ENCODE measurements around the gene CACNA2D3.

Gene CACNA2D3

DNA sequence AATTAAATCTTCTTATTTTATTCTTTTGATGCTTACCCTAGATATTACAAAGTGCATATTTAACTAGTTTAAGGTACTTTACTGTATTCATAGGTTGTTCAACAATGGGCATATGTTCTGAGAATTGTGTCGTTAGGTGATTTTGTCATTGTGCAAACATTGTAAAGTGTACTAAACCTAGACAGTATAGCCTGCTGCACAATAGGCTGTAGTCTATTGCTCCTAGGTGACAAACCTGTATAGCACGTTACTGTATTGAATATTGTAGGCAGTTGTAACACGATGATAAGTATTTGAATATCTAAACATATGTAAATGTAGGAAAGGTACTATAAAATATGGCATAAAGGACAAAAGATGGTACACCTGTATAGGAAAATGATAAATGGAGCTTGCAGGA is 100.7 kb downstream of the CACNA2D3 start:
- DNase-seq: no peak

DNA sequence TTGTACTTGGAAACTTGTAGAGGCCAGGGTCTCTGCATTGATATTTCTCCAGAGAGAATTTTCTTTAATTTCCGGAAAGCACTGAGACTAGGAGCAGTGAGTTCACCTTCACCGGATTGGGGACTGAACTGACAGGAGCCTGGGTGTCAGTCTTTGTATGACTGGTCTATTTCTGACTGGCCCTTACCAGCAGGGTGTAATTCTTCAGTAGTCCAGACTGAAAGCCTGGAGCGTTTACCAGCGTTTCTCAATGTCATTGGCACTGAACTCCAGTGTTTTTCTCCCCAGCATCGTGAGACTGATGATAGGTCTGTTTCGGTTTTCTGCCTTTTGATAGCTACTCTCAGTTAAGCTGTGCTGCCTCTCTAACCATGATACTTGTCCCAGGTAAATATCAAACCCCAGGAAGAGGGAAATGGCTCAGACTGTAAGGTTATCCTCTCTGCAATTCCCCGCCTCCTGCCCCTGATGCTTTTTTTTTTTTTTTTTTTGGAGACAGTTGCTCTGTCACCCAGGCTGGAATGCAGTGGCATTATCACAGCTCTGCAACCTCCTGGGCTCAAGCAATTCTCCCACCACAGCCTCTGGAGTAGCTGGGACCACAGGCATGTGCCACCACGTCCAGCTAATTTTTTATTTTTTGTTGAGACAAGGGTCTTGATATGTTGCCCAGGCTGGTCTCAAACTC is 103.6 kb downstream of the CACNA2D3 start:
- no peak for DNase-seq

DNA sequence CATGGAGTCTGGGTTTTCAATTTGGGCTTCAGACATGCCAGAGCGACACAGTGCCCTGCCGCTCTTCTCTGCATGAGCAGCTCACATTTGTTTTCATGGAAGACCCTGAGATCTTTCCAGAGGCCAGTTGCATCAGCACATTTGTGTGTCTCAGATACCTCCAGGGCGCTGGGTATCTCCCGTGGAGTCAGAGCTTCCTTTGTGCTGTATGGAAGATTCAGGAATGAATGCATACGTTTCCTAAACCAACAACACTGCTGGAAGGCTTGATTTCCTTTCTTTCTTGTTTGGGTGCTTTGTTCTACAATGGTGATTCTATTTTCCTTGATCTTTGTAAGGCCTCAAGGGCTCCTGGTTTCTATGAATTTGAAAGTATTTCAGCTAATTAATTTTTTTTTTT is 106.5 kb downstream of the CACNA2D3 start:
- no peak for DNase-seq

DNA sequence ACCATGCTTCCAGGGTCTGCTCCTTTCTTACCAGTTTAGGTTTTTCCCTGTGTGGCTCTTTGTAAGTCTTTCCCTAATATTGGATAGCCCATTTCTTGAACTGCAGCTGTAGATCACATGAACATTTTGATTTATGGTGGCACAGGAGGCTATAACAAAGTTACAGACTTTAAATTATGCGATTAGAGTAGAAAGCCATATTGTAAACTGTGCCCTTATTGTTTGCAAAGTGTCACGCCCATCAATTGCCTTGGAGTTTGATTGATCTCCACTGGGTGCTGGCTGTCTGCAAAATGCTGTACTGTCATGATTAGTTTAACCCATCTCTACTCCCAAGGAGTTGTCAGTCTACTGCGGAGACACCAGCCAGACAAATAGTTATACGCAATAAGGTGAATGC is 110.3 kb downstream of the CACNA2D3 start:
- DNase-seq: no peak

DNA sequence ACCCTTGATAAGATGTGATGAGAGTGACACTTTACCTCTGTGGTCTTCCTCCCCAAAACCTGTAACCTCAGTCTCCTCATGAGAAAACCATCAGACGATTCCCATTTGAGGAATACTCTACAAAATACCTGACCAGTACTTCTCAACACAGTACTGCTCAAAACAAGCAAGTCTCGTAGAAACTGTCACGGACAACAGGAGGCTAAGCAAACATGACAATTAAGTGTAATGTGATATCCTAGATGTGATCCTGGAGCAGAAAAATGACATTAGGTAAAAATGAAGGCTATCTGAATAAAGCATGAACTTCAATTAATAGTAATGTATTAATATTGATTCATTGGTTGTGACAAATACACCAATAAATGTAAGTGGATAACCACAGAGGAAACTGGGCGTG is 113.6 kb downstream of the CACNA2D3 start:
- DNase-seq: no peak

DNA sequence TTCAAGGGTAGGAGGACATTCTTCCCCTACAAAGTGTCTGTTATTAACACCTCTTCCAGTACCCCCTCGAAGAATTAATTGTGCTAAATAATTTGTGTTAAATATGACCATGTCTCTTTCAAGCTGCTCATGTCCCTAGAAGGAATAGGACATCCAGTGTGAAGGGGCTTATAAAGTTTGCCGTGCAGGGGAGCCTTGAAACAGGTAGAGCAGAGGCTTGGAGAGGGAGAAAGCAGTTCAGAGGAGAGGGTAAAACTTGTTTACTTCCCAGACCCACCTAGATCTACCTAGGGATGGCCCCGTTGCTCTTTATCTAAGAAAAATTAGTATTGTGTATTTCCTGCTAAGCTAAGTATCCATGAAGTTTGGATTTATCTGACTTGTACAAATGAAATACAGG is 114.8 kb downstream of the CACNA2D3 start:
- no peak for DNase-seq

DNA sequence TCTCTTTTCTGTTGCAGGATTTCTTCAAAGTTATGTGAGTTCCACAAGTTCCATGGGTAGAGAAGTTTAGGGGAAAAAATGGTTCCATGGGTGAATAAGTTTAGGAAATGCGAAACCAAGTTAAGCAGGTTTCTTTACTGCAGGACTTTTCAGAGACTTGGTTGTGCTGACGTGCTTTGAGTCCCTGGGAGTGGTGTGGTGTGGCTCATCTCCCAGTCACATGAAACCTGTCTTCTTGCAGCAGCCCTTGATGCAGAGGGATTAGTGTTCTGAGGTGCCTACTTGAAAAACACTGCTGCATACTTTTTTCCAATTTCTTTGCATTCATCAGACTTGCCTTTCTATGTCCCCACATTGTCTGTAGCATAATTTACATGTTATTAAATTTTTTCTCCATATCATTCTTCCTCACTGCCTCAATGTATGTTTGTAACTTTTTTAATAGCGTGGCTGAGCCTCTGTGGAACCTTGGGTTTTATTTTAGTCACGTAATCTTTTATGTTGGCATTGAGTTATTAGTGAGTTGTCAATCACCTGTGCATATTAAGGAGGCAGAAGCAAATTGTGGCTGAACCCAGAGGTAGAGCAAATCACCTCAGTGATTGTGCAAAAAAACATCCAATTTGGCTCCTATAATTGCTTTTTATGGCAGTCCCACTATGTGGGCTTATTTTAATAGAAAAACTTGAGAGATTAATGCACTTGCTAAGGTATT is 115.6 kb downstream of the CACNA2D3 start:
- DNase-seq: no peak

DNA sequence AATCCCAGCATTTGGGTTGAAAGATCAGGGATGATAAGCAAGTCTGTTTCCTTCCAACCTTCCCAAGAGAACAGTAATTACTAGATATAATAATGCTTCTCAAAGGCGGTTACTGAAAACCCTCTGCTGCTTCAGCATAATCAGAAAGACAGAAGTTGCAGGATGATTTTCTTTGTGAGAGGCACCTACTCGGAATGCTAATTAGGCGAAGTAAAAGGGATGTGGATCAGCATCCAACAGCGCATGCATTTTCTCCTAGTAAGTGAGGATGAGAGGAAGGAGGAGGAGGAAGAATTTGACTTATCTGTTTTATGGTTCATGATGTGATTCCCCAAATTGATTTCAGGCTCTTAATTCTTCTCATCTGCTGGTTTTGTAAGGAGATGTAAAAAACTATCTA is 118.0 kb downstream of the CACNA2D3 start:
- no peak for DNase-seq

DNA sequence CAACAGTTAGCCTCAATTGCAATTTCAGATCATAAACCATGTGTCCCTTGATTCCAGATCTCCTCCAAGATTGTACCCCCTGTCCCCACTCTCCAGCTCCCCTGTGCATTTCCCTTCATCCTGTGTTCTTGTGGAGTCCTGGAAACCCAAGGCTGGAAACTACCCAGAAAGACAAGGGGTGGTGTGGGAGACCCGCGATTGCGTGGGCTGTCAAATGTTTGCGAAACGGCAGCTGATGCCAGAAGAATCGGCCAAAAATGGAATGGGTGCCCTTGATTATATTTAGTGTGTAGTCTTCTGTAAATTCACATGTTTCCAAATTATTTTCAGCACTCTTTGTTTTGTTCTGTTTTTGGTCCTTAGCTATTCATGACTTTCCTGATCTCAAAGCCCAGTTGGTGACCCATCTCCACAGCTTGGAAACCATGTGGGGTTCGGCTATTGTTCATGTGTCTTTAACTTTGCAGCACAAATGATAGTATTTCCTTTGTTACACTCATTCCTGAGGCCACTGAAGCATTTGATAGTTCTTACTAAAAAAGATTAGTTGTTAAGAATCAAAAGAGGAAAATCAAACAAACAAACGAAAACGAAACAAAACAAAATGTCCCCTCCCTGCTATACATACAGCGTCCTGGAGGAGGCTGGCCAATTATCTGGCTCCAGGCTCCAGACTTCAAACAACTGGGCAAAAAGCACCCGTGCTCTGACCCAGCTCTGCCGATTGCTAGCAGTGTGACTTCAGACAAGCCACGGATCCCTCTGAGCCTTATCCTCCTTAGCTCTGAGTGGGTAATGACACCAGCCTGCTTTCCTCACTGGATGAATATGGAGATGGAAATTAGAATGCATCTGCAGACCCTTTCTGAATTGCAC is 120.9 kb downstream of the CACNA2D3 start:
- DNase-seq: no peak

DNA sequence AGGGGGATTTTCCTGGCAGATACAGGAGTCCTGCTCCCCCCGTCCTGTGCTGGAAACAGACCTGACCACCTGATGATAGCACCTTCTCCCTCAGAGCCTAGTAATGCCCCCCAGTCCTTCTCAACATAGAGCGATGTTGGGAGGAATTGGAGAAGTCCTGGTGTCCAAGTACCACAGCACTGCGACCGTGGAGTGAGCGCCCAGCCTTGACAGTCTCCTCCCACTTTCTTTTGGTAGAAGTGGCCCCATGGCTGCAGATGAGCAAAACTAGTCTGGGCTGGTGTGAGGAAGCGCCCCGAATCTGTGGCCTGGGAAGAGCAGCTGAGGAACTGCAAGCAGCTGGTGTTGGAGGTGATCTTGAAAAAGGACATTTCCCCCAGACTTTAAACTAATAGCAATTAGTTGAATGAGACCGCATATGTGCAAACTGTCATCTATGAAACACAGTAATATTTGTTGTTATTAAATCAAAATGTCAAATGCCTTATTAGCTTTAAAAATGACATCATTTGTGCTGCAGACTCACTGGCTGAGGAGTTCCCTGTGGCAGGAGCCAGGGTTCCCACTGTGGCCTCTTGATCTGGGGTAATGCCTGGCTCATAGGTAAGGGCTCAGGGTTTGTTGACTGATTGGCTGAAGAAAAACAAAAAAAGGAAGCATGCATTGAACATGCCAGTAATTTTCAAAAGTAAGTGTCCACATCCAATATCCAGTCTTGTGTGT is 121.8 kb downstream of the CACNA2D3 start:
- DNase-seq: no peak

DNA sequence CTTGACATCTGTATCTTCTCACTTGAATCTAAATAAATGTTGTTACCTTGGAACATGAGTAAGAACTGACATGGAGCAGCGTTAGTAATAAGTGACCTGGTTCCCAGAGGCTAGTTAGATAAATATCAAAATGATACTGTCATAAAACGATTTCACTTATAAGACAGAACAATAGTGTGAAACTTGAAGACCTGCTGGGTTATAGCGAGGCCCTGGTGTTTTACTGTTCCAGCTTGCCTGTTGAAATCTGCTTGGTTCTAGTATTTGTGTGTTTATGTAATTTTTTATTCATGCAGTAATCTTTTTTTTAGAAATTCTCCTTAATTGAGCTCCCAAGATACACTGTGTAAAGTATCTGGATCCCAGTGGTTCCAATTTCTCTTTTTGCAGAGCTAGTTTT is 129.4 kb downstream of the CACNA2D3 start:
- DNase-seq: no peak

DNA sequence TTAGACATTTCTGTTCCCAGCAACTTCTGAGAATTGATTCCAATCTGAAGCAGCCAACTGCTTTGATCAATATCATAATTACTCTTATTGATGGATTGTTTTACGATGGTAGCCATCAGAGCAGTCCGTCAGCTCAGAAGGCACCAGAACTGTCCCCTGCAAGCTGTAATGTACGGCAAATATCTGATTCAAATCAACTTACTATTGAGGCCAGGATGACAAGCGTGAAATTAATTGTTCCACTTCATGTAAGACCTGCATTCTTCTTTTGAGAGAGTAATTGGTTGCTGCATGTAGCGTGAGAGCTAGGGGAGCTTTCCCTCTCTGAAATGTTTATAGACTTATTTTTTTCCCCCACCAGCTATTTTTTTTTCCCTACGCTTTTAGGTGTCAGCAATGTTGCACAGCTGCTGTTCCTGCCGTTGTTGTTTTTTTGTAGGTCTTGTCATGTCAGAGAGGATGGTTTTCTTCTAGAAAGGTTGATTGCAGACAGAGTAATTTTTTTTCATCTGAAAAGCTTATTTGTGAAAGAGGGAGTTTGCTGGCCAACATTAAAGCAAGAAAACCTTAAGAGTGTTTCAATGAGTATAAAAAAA is 134.9 kb downstream of the CACNA2D3 start:
- DNase-seq: no peak

DNA sequence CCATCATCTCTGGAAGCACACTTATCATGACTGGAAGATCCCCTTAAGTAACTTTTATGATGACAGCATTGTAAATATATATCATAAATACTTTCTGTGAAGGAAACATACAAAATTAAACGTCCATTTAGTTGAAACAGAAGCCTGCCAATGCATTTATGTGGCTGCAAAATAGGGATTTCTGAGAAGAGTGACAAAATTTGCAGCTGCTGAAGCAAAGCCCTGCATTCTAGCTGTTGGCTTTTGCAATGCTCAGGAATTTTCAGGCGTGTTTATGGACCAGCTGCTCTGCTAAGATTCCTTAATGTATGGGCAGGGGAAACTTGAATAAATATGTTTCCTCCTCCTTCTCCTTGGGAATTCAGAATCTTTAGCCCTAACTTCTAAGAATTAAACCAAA is 137.3 kb downstream of the CACNA2D3 start:
- DNase-seq: no peak

DNA sequence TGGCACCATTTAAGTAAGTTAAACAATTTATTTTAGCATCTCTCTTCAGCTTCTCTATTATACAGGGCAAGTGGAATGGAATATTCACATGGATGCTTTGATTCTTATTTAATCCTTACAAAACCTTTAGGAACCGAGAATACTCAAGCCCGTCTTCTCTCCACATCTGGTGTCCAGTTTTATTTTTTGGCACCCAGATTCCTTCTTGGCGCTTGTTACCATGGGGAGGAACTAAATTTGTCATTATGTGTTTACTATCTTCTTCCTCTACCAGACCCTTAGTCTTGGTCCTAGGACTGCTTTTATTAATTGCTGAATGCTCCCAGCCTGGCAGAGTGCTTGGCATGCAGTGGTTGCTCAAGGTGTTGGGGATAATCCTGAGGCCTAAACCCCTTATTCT is 138.8 kb downstream of the CACNA2D3 start:
- no peak for DNase-seq

DNA sequence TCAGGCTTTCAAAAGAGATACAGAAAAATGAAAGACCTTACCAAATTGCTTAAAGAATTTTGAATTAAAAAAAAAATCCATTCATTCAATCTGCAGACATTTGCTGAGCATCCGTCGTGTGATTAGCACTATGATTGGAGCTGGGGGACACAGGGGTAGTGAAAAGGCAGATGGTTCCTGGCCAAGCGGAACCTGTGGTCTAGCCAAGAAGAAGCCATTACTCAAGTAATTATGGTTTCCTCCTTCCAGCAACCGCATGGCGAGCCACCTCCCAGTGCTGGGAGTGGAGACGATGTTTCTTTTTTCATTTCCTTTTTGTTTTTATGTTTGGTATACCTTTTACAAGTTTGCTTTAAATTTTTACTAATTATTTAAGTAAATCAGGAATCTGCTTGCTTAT is 140.2 kb downstream of the CACNA2D3 start:
- no peak for DNase-seq

DNA sequence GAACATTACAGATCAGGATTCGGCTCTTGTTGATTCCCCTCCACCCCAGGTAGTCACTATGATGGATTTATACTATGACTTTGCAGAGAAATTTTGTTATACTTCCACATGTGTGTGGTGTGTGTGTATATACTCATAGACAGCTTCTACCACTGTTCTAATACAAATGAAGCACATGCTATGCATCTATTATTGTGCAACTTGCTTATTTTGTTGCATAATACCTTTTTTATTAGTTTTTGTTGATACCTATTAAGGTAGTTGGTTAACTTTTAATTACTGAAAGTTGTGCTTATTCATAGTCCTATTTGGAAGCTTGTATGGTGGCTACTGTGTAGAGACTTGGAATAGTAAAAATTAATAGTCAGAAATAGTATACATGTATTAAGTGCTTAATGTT is 140.6 kb downstream of the CACNA2D3 start:
- DNase-seq: no peak

DNA sequence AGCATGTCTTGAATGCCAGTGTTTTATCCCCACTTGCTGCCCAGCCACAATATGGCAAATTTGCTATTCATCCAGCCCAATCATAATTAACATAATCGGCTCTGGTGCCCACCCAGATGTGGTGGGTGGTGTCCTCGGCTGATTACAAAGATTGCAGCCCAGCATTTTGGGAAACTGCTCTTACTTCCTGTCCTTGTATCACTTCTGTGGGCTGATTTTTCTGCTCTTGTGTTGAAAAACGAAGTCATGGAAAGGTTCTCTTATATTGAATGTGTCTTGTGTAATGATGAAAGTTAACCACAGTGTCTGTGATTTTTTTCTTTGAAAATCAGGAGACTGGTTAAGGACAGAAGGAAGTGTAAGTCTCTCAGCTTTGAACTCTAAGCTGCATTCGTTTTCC is 141.7 kb downstream of the CACNA2D3 start:
- DNase-seq: no peak

DNA sequence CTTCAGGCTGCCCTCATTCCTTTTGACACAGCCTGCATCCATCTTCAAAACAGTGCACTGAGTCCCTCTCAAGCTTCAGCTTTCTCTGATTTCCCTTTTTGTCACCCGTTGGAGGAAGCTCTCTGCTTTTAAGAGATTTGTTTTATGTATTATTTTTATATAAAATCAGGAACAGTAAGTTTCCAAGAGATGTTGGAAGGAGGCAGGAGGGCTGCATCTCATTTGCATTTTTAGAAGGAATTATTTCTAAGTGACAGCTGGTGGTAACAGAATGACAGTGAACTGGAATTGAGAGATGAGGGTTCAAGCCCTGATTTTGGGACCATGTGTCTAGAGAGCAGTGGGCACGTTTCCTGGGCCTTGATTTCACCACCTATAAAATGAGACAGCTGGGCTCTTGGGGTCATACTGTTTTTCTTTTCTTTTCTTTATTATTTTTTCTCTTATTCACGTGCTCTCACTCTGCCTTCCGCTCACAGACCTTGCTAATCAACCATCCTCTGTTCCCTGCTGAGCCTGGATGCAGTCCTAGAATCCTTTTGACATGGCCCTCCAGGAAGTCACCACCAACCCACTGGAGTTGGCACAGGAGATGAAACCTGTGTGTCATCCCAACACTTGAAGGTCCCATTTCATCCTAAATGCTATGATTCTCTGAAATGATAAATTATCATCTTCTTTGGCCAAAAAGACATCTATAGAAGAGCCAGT is 148.6 kb downstream of the CACNA2D3 start:
- DNase-seq: no peak

DNA sequence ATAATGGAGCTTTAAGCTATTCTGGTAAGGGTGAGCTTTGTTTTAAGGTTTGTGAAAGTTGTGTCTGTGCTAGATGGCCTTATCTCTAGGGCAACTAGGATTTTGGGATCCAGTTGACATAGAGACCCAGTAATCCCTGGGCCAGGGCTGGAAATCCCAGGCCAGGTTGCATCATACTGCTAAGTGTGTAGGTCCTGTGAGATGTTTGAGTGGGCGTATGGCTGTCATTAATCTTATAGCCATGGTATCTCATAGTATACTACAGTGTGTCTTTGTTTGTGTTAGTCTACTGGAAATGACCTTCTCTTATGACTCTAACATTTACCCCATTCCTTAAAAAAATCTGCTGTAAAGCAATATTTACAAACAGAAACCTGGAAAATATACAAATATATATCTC is 151.4 kb downstream of the CACNA2D3 start:
- DNase-seq: no peak

DNA sequence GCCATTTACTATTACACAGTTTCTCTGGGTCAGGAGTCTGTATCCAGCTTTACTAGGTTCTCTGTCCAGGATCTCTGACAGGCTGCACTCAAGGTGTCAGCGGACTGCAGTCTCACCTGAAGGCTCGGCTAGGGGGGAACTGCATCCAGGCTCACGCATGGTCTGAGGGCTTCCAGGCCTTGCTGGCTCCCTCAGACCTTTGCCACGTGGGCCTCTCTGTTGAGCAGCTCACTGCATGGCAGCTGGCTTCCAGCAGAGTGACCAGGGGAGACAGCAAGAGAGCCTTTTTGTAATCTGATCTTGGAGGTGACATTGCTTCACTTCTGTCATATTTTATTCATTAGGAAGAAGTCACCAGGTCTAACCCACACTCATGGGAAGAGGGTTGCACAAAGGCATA is 152.3 kb downstream of the CACNA2D3 start:
- no peak for DNase-seq

DNA sequence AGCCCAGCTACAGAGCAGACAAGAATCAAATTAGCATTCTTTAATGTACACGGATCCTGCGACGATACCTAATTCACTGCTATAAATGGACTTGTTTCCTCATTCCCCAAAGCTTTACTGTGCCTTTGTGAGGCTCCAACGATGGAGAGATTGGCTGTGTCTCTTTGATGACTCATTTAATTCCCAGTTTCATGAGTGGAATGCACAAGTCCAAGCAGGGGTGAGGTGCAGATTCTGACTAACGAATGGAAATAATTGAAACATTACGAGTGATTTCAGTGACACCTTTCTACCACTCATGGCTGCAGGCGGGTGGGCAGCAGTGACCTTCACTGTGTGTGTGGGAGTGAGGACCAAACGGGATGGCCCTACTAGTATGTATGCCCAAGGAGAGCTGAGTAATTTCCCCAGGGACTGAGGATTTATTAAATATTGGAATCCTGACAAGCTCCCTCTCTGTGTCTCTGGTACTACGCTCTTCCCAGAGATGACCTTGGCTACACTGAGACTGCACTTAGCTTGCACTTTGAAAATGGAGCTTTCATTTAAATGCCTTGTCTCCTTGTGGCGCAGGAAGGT is 156.7 kb downstream of the CACNA2D3 start:
- no peak for DNase-seq

DNA sequence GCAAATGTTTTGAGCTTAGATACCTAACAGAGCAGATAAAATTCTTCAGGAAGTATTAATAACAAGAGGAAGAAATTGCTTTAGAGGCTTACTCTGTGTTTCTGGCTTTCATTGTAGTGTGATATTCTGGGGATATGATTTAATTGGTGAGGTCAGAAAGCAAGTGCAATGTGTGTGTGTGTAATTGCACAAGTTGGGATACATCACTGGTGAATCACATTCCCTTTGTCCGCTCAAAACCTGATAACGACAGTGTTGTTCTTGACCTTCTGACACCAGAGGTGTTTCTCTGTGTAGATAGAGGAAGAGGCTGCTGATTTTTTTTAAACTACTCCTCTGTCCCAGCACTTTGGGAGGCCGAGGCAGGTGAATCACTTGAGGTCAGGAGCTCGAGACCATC is 161.1 kb downstream of the CACNA2D3 start:
- DNase-seq: no peak

All from SIG-M5 (cell line).